Peyer's patch (tissue), 4 donors: ENCODE results near the gene HOXB13. TPM values are rescaled to one million over a fixed set of nuclear protein-coding genes. Genes with fewer than 3 reads are reported as not detected.

Experiments used
- DNase-seq, 3 donors: peaks; one replicate each; pipeline ENCODE4 v3.0.0-alpha.2; 2017 to 2019
- H3K27ac ChIP-seq, 4 donors: fragments of 200-600 bp; sonication (generic); one replicate each; pipeline ENCODE4 v1.5.1; 2016 to 2019
- H3K27me3 ChIP-seq, 2 donors: fragments of 200-600 bp; sonication (generic); one replicate each; pipeline ENCODE4 v1.5.1; 2019
- H3K36me3 ChIP-seq, 3 donors: fragments of 200-600 bp; sonication (generic); one replicate each; pipeline ENCODE4 v1.5.1; 2016 to 2019
- H3K4me1 ChIP-seq, 4 donors: fragments of 200-600 bp; sonication (generic); one replicate each; pipeline ENCODE4 v1.5.1; 2016 to 2019
- H3K4me3 ChIP-seq, 4 donors: fragments of 200-600 bp; sonication (generic); 1 replicate in 3 of 4; 2 replicates in 1 of 4; pipeline ENCODE4 v1.5.1; 2016 to 2019; ENCODE audit warnings: mild to moderate bottlenecking in 1 of 4
- H3K9me3 ChIP-seq, 4 donors: fragments of 200-600 bp; sonication (generic); one replicate each; pipeline ENCODE4 v1.5.1; 2016 to 2019; ENCODE audit warnings: mild to moderate bottlenecking in 1 of 4
- CTCF ChIP-seq, 6 experiments: fragments of 450-650 bp in 4 of 6; fragments of 200-600 bp in 2 of 6; sonication (generic) in 1 of 6; IDR thresholded peaks; one replicate each; pipeline ENCODE4 v1.5.1; 2017 to 2019; ENCODE audit warnings: antibody characterized with exemption in 6 of 6, mild to moderate bottlenecking in 3 of 6, moderate library complexity in 1 of 6
- POLR2A ChIP-seq, 2 donors: fragments of 450-650 bp; IDR thresholded peaks; one replicate each; pipeline ENCODE4 v1.5.1; 2017; ENCODE audit warnings: antibody characterized with exemption in 2 of 2, mild to moderate bottlenecking in 2 of 2, moderate library complexity in 2 of 2
- total RNA-seq, 4 donors: library from RNA; depleted of rRNA; stranded (reverse); fragments of >200 nt; gene quantifications; one replicate each; pipeline ENCODE4 v1.1.0, GENCODE V29; 2016

HOXB13 gene
- total RNA-seq, 4 donors from 2014 or later = 0.54 TPM; not detected in 3

- DNase-seq = no peak
- TF ChIP-seq POLR2A (IDR thresholded peaks at IDR 0.05) = no peak
- no peak for TF ChIP-seq CTCF (IDR thresholded peaks at IDR 0.05)
- Histone ChIP-seq H3K4me3 (no peak overlapping the region), H3K36me3 (no peaks in the 10 kb centered on the region), H3K27ac (no peak overlapping the region), H3K4me1 (no peaks in the 10 kb centered on the region), H3K27me3 (peaks cover 0 to 4% of the 10 kb centered on the region in 2 donors), H3K9me3 (no peaks in the 10 kb centered on the region)
These were observed 26.6 kb downstream of the HOXB13 start for GRCh38 chr17:48701864-48702532.

- no peak overlapping the region for H3K4me3 ChIP-seq
- TF ChIP-seq POLR2A (IDR thresholded peaks at IDR 0.05) (no peak), CTCF (IDR thresholded peaks at IDR 0.05) (no peak)
- H3K9me3 ChIP-seq = no peaks in the 10 kb centered on the region
- H3K27me3 ChIP-seq = no peaks in the 10 kb centered on the region
- H3K27ac ChIP-seq = no peak overlapping the region
- no peaks in the 10 kb centered on the region for H3K36me3 ChIP-seq
- H3K4me1 ChIP-seq = no peaks in the 10 kb centered on the region
- no peak for DNase-seq
These were observed 35.4 kb downstream of the HOXB13 start for GRCh38 chr17:48693178-48693577.

GRCh38 chr17:48692049-48692448 lies 36.5 kb downstream of the HOXB13 start:
- no peak for DNase-seq
- Histone ChIP-seq H3K27ac (no peak overlapping the region), H3K9me3 (no peaks in the 10 kb centered on the region), H3K36me3 (no peaks in the 10 kb centered on the region), H3K27me3 (no peaks in the 10 kb centered on the region), H3K4me3 (no peak overlapping the region), H3K4me1 (no peaks in the 10 kb centered on the region)
- TF ChIP-seq CTCF (IDR thresholded peaks at IDR 0.05) (no peak), POLR2A (IDR thresholded peaks at IDR 0.05) (no peak)

GRCh38 chr17:48690655-48691054 lies 37.9 kb downstream of the HOXB13 start:
- Histone ChIP-seq H3K4me3 (no peak overlapping the region), H3K27ac (no peak overlapping the region), H3K9me3 (no peaks in the 10 kb centered on the region), H3K27me3 (no peaks in the 10 kb centered on the region), H3K4me1 (no peaks in the 10 kb centered on the region), H3K36me3 (no peaks in the 10 kb centered on the region)
- TF ChIP-seq CTCF (IDR thresholded peaks at IDR 0.05) = no peak
- TF ChIP-seq POLR2A (IDR thresholded peaks at IDR 0.05) = no peak
- no peak for DNase-seq

GRCh38 chr17:48681609-48682008 lies 46.9 kb downstream of the HOXB13 start:
- H3K27ac ChIP-seq = no peak overlapping the region
- H3K27me3 ChIP-seq = no peaks in the 10 kb centered on the region
- no peak overlapping the region for H3K4me3 ChIP-seq
- H3K9me3 ChIP-seq = no peaks in the 10 kb centered on the region
- no peak for TF ChIP-seq CTCF (IDR thresholded peaks at IDR 0.05)
- no peak for TF ChIP-seq POLR2A (IDR thresholded peaks at IDR 0.05)
- no peaks in the 10 kb centered on the region for H3K36me3 ChIP-seq
- peaks cover 0 to 8% (median 2%) of the 10 kb centered on the region in 4 donors for H3K4me1 ChIP-seq
- DNase-seq = no peak
